ENCODE measurements around the gene PIRT.
"Not testable (repeated sequence)": the region's sequence is repeated elsewhere in the genome, so short reads cannot be mapped to it uniquely, and the experiment has no call there.

Gene PIRT

GRCh38 chr17:10837921-10838320 lies at the start of gene PIRT:
PIRT (minus strand) TSS chr17:10838087; CDS start chr17:10825645, 12,442 bp downstream.
- DNase-seq, result no peak

GRCh38 chr17:10881959-10882358 lies 44.1 kb upstream of the PIRT start:
- no peak for DNase-seq

DNA sequence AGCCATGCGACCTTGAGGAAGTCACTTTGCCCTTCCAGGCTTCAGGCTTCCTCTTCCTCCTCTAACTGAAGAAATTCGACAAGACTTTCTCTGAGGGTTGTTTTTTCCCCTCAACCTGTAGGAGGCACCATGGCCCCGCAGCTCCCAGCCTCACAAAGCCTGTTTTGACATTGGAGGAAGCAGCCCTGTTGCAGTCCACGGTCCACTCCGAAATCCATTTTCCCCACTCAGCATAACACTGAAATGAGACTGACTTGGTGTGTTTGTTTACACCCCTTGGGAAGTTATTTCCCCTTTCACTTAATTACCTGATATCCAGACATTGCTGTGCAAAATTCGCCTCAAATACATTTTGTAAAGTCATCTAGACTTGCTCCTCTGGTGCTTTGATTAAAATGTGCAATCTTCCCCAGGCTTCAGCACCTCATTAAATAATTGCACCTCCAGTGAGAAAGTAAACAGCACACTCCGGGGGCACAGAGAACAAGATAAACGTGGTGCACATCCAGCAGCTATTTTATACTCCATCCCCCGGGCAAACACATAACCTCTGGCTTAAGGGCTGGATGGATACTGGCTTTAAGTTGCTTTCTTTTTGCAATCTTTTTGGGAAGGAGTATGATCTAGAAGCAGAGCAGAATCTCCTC lies 41.4 kb upstream of the PIRT start:
- no peak for DNase-seq

DNA sequence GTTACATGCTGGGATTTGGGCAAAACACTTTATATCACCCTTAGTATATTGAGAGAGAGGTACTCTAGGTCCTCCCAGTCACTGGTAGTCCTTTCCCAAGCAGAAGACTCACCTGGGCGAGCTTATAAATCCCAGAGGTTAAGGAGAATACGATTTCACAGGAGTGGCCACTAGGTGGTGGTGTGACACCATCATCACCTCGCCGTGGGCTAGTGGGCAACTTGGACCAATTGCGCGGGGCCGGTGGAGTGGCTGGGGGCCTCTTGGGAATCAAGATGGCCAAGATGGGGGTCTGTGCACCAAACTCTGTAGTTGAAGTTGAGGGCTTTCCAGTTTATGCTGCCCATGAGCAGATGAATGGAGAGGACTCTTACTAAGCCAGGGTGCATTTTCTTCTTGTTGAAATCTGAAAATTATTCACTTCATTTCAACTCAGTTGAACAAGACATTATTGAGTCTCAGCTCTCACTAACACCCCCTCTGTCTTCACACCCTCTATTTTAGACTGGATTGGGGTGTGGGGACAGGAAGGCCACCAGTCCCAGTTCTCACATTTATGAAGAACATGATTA lies 38.2 kb upstream of the PIRT start:
- no peak for DNase-seq

GRCh38 chr17:10875430-10875851 lies 37.6 kb upstream of the PIRT start:
- no peak for DNase-seq

GRCh38 chr17:10871914-10872313 lies 34.0 kb upstream of the PIRT start:
- no peak for DNase-seq

- no peak for DNase-seq
These were observed 32.6 kb upstream of the PIRT start for GRCh38 chr17:10870336-10871050.

DNA sequence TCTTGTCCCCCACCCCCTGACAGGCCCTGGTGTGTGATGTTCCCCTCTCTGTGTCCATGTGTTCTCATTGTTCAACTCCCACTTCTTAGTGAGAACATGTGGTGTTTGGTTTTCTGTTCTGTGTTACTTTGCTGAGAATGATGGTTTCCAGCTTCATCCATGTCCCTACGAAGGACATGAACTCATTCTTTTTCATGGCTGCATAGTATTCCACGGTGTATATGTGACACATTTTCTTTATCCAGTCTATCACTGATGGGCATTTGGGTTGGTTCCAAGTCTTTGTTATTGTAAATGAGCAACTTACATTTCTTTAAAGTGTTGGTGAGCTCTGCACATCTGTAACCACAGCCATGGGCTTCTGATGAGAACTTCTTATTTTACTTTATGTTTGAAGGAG lies 30.9 kb upstream of the PIRT start:
- not testable (repeated sequence) for DNase-seq

DNA sequence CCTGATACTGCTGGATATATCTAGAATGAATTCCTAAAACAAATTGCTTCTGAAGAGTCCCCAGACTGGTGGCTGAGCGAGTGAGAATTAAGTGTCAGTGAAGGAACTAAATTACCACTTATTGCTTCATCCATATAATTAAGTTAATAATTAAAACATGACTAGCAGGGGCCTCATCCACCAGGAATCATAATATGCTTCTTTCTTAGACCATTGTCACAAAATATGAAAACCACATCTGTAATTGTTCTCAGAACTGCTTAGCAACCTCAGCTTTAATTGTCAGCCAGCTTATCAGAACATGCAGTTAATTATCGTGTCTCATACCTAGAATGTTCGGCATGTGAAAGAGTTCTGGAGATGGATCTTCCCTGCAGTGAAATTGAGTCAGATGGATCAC lies 21.2 kb upstream of the PIRT start:
- no peak for DNase-seq

DNA sequence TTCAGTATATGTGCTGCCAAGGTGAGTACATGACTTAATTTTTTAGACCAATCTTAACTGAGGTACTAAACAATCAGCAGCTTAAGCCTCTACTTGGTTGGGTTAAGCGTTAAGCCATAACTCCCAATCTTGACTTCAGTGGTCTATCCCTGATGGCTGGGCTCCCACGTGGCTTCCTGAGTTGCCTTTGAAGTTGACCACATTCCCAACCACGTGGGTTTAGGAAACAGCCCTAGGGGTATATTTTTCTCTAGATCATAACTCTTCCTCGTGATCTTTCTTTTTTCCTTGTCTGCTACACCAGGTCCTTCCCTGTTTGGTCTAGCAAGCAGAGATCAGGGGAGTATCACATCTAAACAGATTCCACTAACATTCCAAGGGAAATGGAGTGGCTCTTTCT lies 20.1 kb upstream of the PIRT start:
- no peak for DNase-seq

- not testable (repeated sequence) for DNase-seq
These were observed 8.7 kb upstream of the PIRT start for GRCh38 chr17:10846636-10847035.

- no peak for DNase-seq
These were observed 7.5 kb upstream of the PIRT start for GRCh38 chr17:10845388-10845751.

DNA sequence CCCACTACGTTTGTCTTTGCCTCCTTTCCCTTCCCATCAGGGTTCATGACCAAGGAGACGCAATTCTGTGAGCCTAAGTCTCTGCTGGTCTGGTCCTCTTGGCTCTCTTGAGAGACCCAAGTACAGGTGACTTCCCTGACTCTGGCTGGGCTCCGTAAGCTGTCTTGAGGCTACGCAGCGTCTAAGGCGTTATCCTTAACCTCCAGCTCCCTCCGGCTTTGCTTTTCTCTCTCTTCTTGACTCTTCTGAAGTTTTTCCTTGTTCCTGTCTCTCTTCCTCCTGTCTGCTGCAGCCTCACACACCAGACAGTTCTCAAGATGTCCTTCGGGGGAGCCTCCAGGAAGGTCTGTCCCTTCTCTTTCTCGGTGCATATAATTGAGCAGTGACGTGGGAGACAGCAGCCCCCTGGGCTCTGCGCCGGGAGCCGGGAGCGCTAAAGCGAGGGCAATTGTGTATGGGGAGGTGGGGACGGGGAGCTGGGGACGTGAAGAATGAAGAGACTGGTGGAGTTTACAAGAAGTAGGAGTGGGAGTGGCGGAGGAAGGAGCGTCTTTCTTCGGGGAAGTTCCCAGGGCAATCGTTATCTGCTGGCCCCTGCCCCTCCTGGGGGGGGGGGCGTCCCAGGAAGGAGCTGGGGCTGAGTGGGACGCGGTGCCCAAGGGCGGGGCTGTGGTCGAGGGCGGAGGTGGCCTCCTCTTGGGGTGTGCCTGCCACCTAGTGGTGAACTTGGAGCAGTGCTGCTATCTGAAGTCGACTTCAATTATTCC lies 6.9 kb upstream of the PIRT start:
- no peak for DNase-seq

- DNase-seq, result no peak
These were observed 5.9 kb upstream of the PIRT start for GRCh38 chr17:10843811-10844210.

- no peak for DNase-seq
These were observed 4.8 kb upstream of the PIRT start for GRCh38 chr17:10842658-10843057.

DNA sequence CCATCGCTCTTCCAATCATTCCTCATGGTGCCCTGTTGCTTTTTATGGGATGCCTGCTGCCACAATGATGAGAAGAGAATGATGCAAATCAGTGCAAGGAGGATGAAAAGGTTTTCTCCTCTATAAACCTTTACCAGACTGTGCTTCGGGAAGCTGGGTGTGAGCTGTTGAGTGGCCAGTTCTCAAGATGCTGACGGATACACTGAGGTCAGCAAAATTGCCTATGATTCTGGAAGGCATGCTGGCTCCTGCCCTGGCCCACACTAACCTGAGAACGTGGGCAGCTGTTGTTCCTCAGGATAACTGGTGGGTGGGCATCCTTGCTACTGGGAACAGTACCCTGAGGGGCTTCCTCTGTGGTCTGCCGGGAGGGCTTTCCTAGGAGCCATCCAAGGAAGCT lies 795 bp upstream of the PIRT start:
- no peak for DNase-seq

- DNase-seq, result no peak
These were observed 809 bp downstream of the PIRT start for GRCh38 chr17:10836966-10837590.

DNA sequence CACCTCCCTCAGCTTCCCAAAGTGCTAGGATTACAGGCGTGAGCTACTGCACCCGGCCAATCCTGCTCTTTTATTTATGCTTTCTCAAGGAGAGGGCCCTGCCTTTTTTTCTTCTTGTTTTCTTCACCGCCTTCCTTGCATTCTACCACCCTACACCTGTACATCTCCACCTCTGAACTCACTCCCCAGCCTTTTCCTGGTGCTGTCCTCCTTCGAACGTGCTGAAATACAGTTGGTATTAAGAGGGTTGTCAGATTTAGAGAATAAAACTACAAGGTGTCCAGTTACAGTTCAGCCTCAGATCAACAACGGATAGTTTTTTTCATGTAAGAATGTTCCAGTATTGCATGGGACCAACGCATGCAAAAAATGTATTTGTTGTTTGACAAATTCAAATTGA lies 1.7 kb downstream of the PIRT start:
- no peak for DNase-seq

DNA sequence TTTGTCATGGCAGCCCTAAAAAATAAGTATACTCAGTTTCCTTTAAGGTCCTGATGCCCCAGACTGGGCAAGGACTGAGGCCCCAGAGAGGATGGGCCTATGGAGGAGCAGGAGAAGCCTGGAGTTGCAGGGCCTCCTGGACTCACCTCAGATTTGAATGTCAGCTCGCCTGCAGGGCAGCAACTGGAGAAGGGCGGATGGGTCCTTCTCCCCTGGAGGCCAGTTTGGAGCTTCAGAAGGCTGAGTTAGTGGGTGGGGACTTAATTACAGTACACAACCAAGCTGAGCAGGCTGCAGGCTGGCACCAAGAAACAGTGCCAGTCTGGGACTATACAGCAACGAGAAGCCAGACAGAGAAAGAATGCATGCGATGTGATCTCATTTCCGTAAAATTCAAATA lies 6.2 kb downstream of the PIRT start:
- no peak for DNase-seq

DNA sequence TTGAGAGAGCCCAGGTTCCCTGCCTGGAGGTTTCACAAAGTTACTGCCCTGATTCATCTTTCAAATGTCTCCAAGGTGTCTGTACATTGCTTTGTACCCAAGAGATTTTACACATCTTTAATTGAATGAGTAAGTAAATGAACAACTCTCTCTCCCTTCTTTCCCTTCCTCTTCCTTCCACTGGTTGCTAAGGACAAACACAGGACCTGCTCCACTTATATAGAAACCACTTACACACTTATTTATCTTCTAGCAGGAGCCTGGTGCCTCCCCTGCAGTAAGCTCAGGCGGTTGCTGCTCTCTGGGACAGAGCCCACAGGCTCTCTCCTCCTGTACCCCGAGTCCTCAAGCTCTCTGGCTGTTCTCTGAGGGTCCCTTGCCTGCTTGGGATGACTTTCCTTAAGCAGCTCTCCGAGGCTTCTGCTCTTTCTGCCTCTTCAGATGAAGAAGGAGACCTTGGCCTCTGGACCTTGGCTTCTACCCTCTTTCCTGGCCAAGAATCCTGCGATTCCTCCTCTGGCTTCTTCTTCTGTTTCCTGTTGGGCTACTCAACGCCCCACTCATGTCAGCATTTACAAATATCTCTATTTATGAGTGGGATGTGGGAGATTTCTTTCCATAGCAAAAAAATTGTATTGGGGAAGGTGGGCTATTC lies 9.9 kb downstream of the PIRT start:
- DNase-seq, result no peak

DNA sequence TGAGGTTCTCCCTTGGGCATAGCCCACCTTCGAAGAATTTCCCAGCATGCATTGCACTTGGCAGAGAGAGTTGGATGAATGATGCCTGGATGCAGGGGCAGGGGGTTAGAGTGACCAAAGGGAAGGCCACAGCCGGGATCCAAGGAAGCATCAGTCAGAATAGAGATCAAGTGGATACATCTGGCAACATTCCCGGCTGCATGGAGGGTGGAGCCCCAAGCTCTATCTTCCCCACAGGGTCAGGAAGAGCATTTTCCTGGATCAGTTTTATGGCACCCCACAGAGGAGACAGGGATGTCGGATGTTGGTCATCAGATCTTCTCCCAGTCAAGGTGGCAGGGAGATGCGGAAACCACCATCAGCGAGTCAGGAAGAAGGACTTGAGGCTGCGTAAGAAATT lies 13.0 kb downstream of the PIRT start:
- no peak for DNase-seq

DNA sequence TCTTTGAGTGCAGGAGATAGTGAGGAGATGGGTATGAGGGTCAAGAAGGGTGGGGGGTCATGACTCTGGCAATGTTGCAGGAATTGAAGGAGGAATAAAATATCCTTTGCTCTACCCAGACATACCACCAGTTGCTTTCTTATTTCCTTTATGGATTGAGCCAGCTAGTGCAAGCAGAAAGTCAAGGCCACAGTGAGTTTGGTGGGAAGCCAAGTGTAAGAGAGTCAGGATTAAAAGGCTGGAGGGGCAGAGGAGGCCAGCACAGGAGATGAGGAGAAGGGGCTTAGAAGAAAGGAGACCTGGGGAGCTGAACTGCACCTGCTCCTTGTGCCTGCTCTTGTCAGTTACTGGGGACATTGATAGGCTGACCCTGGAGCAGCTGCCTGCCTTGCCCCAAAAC lies 16.1 kb downstream of the PIRT start:
- DNase-seq, result no peak

GRCh38 chr17:10821054-10821453 lies 16.8 kb downstream of the PIRT start:
- DNase-seq, result no peak

All from NCI-H1436 treated with DMSO at 0.1 percent for 48 hours (cell line).